ENCODE results near the gene S100P.
A peak's percentile ranks its signal among the peaks of the same experiment; 100 is the strongest.

The S100P gene

GRCh38 chr4:6681191-6681590 lies 12.5 kb upstream of the S100P start:
- no peak overlapping the region for H3K4me3 Mint-ChIP-seq
- no peak overlapping the region for H3K27ac Mint-ChIP-seq
- no peak for DNase-seq
- peaks cover 0 to 4% of the 10 kb centered on the region in 2 donors for H3K9me3 Mint-ChIP-seq
- peaks cover 17 to 27% of the 10 kb centered on the region in 2 donors for H3K4me1 Mint-ChIP-seq
- H3K36me3 Mint-ChIP-seq = peaks cover 36 to 42% of the 10 kb centered on the region in 2 donors
- ATAC-seq (replicated peaks) = no peak
- no peaks in the 10 kb centered on the region for H3K27me3 Mint-ChIP-seq

GRCh38 chr4:6682862-6683590 lies 10.7 kb upstream of the S100P start:
- Mint-ChIP-seq H3K27ac (no peak overlapping the region), H3K4me1 (peaks cover 1 to 11% of the 10 kb centered on the region in 2 donors)
- no peak for DNase-seq

GRCh38 chr4:6684656-6685055 lies 9.0 kb upstream of the S100P start:
- H3K27ac Mint-ChIP-seq = no peak overlapping the region

More at GRCh38 chr4:6682862-6683590, 10.7 kb upstream of the S100P start:
- H3K9me3 Mint-ChIP-seq = peaks cover 0 to 4% of the 10 kb centered on the region in 2 donors
- peaks cover 0 to 2% of the 10 kb centered on the region in 2 donors for H3K27me3 Mint-ChIP-seq
- no peak for ATAC-seq (replicated peaks)
- H3K4me3 Mint-ChIP-seq = no peak overlapping the region
- H3K36me3 Mint-ChIP-seq = peaks cover 26 to 30% of the 10 kb centered on the region in 2 donors

GRCh38 chr4:6686104-6686787 lies 7.4 kb upstream of the S100P start:
- Mint-ChIP-seq H3K27me3 (peaks cover 7 to 34% of the 10 kb centered on the region in 2 donors), H3K27ac (no peak overlapping the region), H3K36me3 (peaks cover 3 to 7% of the 10 kb centered on the region in 2 donors), H3K4me3 (no peak overlapping the region), H3K4me1 (peaks cover 9 to 19% of the 10 kb centered on the region in 2 donors), H3K9me3 (no peaks in the 10 kb centered on the region)
- ATAC-seq (replicated peaks) = no peak
- no peak for DNase-seq

More at GRCh38 chr4:6684656-6685055, 9.0 kb upstream of the S100P start:
- H3K9me3 Mint-ChIP-seq = peaks cover 0 to 4% of the 10 kb centered on the region in 2 donors
- H3K36me3 Mint-ChIP-seq = peaks cover 17 to 22% of the 10 kb centered on the region in 2 donors
- H3K27me3 Mint-ChIP-seq = peaks cover under 1 to 19% of the 10 kb centered on the region in 2 donors
- ATAC-seq (replicated peaks) (no peak), DNase-seq (no peak)
- peaks cover 6 to 17% of the 10 kb centered on the region in 2 donors for H3K4me1 Mint-ChIP-seq
- H3K4me3 Mint-ChIP-seq = no peak overlapping the region

- Mint-ChIP-seq H3K4me1 (peaks cover 8 to 19% of the 10 kb centered on the region in 2 donors), H3K36me3 (peaks cover 4 to 6% of the 10 kb centered on the region in 2 donors), H3K27ac (no peak overlapping the region), H3K4me3 (no peak overlapping the region), H3K27me3 (peaks cover 7 to 34% of the 10 kb centered on the region in 2 donors), H3K9me3 (no peaks in the 10 kb centered on the region)
- ATAC-seq (replicated peaks) (no peak), DNase-seq (no peak)
Measured at GRCh38 chr4:6687947-6688878, 5.5 kb upstream of the S100P start.

- peak; percentile 91 to 93 for ATAC-seq (replicated peaks)
- Mint-ChIP-seq H3K27ac (no peak overlapping the region), H3K9me3 (no peaks in the 10 kb centered on the region), H3K27me3 (peaks cover 7 to 34% of the 10 kb centered on the region in 2 donors), H3K4me3 (peak overlapping the region in 1 of 2 donors; percentile 35), H3K4me1 (peaks cover 8 to 19% of the 10 kb centered on the region in 2 donors), H3K36me3 (peaks cover 4 to 6% of the 10 kb centered on the region in 2 donors)
- DNase-seq = peak; percentile 23
Measured at GRCh38 chr4:6688879-6689505, 4.7 kb upstream of the S100P start.

GRCh38 chr4:6689506-6689960 lies 4.1 kb upstream of the S100P start:
- Mint-ChIP-seq H3K9me3 (no peaks in the 10 kb centered on the region), H3K36me3 (peaks cover 4 to 6% of the 10 kb centered on the region in 2 donors), H3K27me3 (peaks cover 7 to 34% of the 10 kb centered on the region in 2 donors), H3K27ac (no peak overlapping the region), H3K4me3 (no peak overlapping the region), H3K4me1 (peaks cover 8 to 20% of the 10 kb centered on the region in 2 donors)
- ATAC-seq (replicated peaks) (peak in 1 of 2 donors; percentile 24), DNase-seq (no peak)

- Mint-ChIP-seq H3K36me3 (peaks cover 7 to 14% of the 10 kb centered on the region in 2 donors), H3K27ac (peak overlapping the region; percentile 53), H3K4me3 (no peak overlapping the region), H3K4me1 (peaks cover 23 to 34% of the 10 kb centered on the region in 2 donors), H3K9me3 (no peaks in the 10 kb centered on the region), H3K27me3 (peaks cover 7 to 34% of the 10 kb centered on the region in 2 donors)
- DNase-seq (no peak), ATAC-seq (replicated peaks) (no peak)
Measured at GRCh38 chr4:6692379-6692778, 1.3 kb upstream of the S100P start.

- H3K4me3 Mint-ChIP-seq = no peak overlapping the region
Measured at GRCh38 chr4:6692806-6693205, 872 bp upstream of the S100P start.

GRCh38 chr4:6694177-6694901 lies 661 bp downstream of the S100P start:
- ATAC-seq (replicated peaks) (no peak), DNase-seq (no peak)
- Mint-ChIP-seq H3K4me1 (peaks cover 20 to 26% of the 10 kb centered on the region in 2 donors), H3K27me3 (peaks cover 7 to 18% of the 10 kb centered on the region in 2 donors), H3K36me3 (peaks cover 5 to 18% of the 10 kb centered on the region in 2 donors), H3K27ac (peak overlapping the region; percentile 4), H3K4me3 (no peak overlapping the region), H3K9me3 (no peaks in the 10 kb centered on the region)

More at GRCh38 chr4:6692806-6693205, 872 bp upstream of the S100P start:
- peaks cover 7 to 14% of the 10 kb centered on the region in 2 donors for H3K36me3 Mint-ChIP-seq
- ATAC-seq (replicated peaks) (no peak), DNase-seq (no peak)
- H3K4me1 Mint-ChIP-seq = peaks cover 23 to 34% of the 10 kb centered on the region in 2 donors
- H3K9me3 Mint-ChIP-seq = no peaks in the 10 kb centered on the region
- H3K27me3 Mint-ChIP-seq = peaks cover 7 to 34% of the 10 kb centered on the region in 2 donors
- H3K27ac Mint-ChIP-seq = peak overlapping the region; percentile 53

- peak overlapping the region; percentile 56 for H3K27ac Mint-ChIP-seq
Measured at GRCh38 chr4:6695660-6696610, 2.3 kb downstream of the S100P start.

GRCh38 chr4:6696611-6697010 lies 2.9 kb downstream of the S100P start:
- peak; percentile 34 to 57 for ATAC-seq (replicated peaks)
- Mint-ChIP-seq H3K27me3 (no peaks in the 10 kb centered on the region), H3K4me3 (no peak overlapping the region), H3K27ac (peak overlapping the region; percentile 56), H3K4me1 (peaks cover 16% of the 10 kb centered on the region in 2 donors), H3K36me3 (peaks cover 14 to 33% of the 10 kb centered on the region in 2 donors), H3K9me3 (no peaks in the 10 kb centered on the region)
- DNase-seq = no peak

More at GRCh38 chr4:6695660-6696610, 2.3 kb downstream of the S100P start:
- H3K4me3 Mint-ChIP-seq = no peak overlapping the region
- H3K36me3 Mint-ChIP-seq = peaks cover 8 to 33% of the 10 kb centered on the region in 2 donors
- H3K27me3 Mint-ChIP-seq = peaks cover 0 to 3% of the 10 kb centered on the region in 2 donors
- H3K4me1 Mint-ChIP-seq = peaks cover 16% of the 10 kb centered on the region in 2 donors
- no peaks in the 10 kb centered on the region for H3K9me3 Mint-ChIP-seq
- ATAC-seq (replicated peaks) = peak; percentile 72 to 73
- no peak for DNase-seq
